ENCODE results near the gene CISD3. TPM values are rescaled to one million over a fixed set of nuclear protein-coding genes. Genes with fewer than 3 reads are reported as not detected.

The CISD3 gene
- total and polyA plus RNA-seq, 10 of the 15 experiments (the other 5 are each of a cell fraction or from before 2014, with no cell fraction given), result 2.6 to 38.1 (median 8.1) TPM

GRCh38 chr17:38729368-38729885 is 714 bp upstream of the CISD3 start:
- no peak for FAIRE-seq
- Histone ChIP-seq H3K4me2 (ENCODE audit: control insufficient read depth, insufficient read depth) (peak overlapping the region; percentile 93), H3K79me2 (ENCODE audit: control insufficient read depth, insufficient read depth, low read length) (peaks cover 13% of the 10 kb centered on the region), H3K36me3 (ENCODE audit: control insufficient read depth in 2 of 2, insufficient read depth in 2 of 2, low read length in 1 of 2) (peaks cover 0 to 4% of the 10 kb centered on the region in 2 experiments; a peak in 3 of 4 replicates), H3K9me3 (replicated peaks; ENCODE audit: control insufficient read depth, insufficient read depth, low read length) (no peaks in the 10 kb centered on the region; the same call in 2 of the 3 replicates), H3K9ac (ENCODE audit: control insufficient read depth, insufficient read depth, low read length) (peak overlapping the region; percentile 71), H3K27ac (ENCODE audit: control insufficient read depth, insufficient read depth) (peak overlapping the region; percentile 52), H4K20me1 (ENCODE audit: control insufficient read depth, insufficient read depth) (no peaks in the 10 kb centered on the region), H3K27me3 (replicated peaks in 1 of 2; ENCODE audit: control insufficient read depth in 2 of 2, insufficient read depth in 2 of 2, low read length in 1 of 2) (no peaks in the 10 kb centered on the region), H2AFZ (ENCODE audit: control insufficient read depth, low read depth, low read length) (peak overlapping the region; percentile 71), H3K4me1 (ENCODE audit: control insufficient read depth, insufficient read depth, low read length) (peaks cover 38% of the 10 kb centered on the region), H3K4me3 (peak overlapping the region; percentile 53)
- RAD21 ChIA-PET (ENCODE audit: unreplicated experiment), result interaction anchor here (1.5 kb wide), 1 partner anchor 52 kb away, joined by 7 read pairs; no protein-coding TSS in a partner anchor
- TF ChIP-seq, protein P1, sequence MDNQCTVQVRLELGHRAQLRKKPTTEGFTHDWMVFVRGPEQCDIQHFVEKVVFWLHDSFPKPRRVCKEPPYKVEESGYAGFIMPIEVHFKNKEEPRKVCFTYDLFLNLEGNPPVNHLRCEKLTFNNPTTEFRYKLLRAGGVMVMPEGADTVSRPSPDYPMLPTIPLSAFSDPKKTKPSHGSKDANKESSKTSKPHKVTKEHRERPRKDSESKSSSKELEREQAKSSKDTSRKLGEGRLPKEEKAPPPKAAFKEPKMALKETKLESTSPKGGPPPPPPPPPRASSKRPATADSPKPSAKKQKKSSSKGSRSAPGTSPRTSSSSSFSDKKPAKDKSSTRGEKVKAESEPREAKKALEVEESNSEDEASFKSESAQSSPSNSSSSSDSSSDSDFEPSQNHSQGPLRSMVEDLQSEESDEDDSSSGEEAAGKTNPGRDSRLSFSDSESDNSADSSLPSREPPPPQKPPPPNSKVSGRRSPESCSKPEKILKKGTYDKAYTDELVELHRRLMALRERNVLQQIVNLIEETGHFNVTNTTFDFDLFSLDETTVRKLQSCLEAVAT (IDR thresholded peaks at IDR 0.05), result 0 out of 2 replicates have a peak, but pooled peaks have one; percentile 20
- TF ChIP-seq EGR1 (IDR thresholded peaks at IDR 0.05; ENCODE audit: borderline replicate concordance in 1 of 2, low read depth in 2 of 2, low read length in 2 of 2), result peak in 1 of 2 experiments; percentile 78; a peak in 1 of 3 replicates
- no peak for TF ChIP-seq MEF2B (IDR thresholded peaks at IDR 0.05; ENCODE audit: partially characterized antibody, poor library complexity, severe bottlenecking)
- no TSS peak for BruUV-seq (replicated peaks)
- POLR2A ChIA-PET, result interaction anchor here (0.7 to 2.2 kb wide), 4 partner anchors 20 to 53 kb away, joined by 3 to 9 read pairs (median 4); no protein-coding TSS in a partner anchor
- 38% methylated on average over 13 of the region's 14 CpGs for WGBS (ENCODE audit: insufficient coverage, insufficient replicate concordance, low lambda C conversion rate, missing lambda C conversion rate)
- CTCF ChIA-PET, result interaction anchor here (0.6 to 3.6 kb wide), 8 partner anchors 17 to 502 kb away, joined by 3 to 36 read pairs (median 4); partner anchors contain the start of genes EPOP and PSMB3
- intact Hi-C loops (cut with micrococcal nuclease; ENCODE audit: unreplicated experiment), result no loop called here
- SMC1A ChIA-PET (ENCODE audit: uncharacterized antibody, unreplicated experiment), result interaction anchor here (0.8 to 2.9 kb wide), 4 partner anchors 19 to 52 kb away, joined by 3 to 12 read pairs (median 4); no protein-coding TSS in a partner anchor
- in situ Hi-C loops (cut with MboI), result no loop called here
- DNase-seq (ENCODE audit: low read depth, low spot score), result no peak
- ATAC-seq, result no peak

All from GM12878 (cell line).